ENCODE results near the gene UBN1.

The UBN1 gene

DNA sequence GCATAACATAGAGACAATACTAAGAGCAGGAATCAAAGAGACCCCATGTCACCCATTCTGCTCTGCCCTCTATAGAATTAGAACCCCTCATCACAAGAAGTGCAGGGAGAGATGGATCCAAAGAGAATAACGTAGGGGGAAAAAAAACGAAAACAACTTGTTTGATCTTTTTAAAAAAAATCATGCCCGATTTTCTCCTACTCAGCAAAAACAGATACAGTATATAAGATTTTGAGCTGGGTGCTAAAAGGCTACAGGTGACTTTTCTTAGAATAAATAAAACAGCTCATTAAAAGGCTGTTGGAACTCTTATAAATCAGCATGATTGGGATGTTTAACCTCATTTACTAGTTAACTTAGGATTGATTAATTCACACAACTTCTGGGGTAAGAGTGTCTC is 17.4 kb downstream of the UBN1 start:
- no peak for DNase-seq

- DNase-seq = no peak
Measured at GRCh38 chr16:4865231-4865860, 18.1 kb downstream of the UBN1 start.

DNA sequence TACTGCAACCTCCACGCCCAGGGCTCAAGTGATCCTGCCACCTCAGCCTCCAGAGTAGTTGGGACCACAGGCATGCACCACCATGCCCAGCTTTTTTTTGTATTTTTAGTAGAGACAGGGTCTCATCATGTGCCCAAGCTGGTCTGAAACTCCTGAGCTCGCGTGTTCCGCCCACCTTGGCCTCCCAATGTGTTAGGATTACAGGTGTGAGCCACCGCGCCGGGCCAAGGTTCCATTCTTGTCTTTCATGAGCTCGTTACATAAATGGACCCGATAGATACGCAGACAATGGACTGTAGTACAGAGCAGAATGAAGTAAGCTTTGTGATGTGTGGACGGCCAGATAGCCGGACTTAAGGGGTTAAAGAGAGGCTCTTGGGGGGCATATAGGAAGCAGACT is 19.3 kb downstream of the UBN1 start:
- DNase-seq = no peak

- DNase-seq = no peak
Measured at GRCh38 chr16:4868026-4868425, 20.7 kb downstream of the UBN1 start.

GRCh38 chr16:4868535-4868934 is 21.3 kb downstream of the UBN1 start:
- DNase-seq = no peak

DNA sequence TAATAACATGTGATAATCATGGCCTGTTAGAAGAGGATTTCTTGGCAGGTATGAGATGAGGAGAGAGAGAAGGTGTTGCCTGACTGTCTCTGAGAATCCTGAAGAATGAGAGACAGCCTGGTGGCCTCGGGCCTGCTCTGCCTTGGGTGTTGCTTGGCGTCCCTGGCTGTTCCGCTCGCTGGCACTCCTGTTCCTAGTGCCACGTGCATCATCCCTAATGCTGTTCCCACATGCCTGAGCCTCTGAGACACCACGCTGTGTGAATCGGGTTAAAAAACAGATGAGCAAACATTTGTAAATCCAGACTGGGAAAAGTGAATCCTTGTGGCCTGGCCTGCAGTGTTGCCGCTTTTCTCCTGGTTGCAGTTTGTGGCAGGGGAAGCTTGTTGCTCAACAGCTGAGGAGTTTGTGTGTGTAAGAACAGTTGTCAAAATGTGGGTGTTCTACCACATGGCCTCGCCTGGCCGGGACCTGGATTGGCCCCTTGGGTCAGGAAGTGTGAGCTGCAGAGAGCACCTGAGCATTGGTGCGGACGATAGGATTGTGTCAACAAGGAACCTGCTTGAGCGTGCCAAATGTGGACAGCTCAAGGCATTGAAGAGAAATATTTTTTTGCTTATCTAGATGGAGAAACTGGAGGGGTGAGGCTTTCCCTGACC is 22.0 kb downstream of the UBN1 start:
- DNase-seq = no peak

GRCh38 chr16:4870138-4870671 is 22.9 kb downstream of the UBN1 start:
- no peak for DNase-seq

- DNase-seq = no peak
Measured at GRCh38 chr16:4871071-4871470, 23.8 kb downstream of the UBN1 start.

DNA sequence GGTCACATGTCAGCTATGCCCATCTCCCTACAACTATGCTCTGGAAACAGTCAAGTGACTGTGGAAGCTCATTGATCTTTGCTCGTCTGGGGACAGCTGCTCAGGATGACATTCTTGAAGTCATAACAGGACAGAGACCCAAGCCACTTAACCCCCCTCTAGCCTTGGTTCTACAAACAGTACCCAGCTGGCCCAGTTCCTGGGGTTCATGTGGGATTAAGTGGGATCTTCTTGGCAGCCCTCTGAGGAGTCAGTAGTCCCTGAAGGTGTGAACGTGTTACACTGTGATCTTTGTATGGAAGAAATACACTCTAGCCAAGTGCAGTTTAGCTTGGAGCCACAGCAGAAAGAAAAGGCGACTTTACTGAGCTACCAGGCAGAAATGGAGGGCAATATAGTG is 25.8 kb downstream of the UBN1 start:
- DNase-seq = no peak

DNA sequence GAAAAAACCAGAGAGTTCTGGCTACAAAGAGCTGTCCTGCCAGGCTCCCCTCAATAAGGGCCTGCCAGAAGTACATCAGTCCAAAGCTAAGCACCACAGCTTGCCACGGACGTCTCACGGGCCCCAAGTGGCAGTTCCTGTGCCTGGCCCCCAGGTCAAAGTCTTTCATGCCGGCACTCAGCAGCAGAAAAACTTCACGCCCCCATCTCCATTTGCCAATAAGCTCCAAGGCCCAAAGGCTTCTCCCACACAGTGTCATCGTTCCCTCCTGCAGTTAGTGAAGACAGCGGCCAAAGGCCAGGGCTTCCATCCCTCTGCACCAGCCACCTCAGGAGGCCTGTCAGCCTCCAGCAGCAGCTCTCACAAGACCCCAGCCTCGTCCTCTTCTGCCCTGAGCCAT is 27.4 kb downstream of the UBN1 start:
- DNase-seq = no peak

DNA sequence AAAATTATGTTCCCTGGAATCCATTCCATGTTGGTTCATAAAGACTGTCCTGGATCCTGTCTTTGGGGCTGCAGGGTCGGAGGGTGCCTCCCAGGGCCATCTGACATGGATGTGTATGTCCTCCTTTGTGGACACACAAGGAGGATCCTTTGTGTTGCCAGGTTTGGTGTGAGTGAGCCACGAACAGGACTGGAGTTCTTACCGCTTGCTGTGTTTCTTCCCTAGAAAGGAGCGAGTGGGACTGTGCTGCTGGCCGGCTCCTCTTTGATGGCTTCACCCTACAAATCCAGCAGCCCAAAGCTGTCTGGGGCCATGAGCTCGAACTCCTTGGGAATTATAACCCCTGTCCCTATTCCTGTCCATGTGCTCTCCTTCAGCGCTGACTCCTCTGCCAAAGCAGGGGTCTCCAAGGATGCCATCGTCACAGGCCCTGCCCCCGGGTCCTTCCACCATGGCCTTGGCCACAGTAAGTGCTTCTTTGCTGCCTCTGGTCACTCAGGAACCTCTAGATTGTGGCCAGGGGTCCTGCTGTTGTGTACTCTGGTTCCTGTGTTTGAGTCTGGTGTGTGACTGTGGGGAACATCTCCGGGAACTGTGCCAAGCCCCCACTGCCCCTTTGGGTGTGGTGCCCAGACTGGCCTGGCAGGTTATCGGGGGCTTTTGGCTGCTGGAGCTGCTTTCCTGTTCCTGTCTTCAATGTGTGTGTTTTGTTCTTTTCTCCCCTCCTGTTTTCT is 29.5 kb downstream of the UBN1 start:
- no peak for DNase-seq

GRCh38 chr16:4877380-4877685 is 30.1 kb downstream of the UBN1 start:
- DNase-seq = no peak

DNA sequence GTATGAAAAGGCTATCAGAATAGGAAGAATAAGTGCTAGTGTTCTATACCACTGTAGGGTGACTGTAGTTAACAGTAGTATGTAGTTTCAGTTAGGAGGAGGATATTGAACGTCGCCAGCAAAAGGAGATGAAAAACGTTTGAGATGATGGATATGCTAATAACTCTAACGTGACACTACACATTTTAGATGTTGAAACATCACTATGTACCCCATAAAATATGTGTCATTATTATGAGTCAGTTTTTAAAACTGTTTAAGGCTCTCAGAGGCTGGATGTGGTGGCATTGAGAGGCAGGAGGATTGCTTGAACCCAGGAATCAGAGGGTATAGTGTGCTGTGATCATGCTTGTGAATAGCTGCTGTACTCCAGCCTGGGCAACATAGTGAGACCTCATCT is 31.8 kb downstream of the UBN1 start:
- DNase-seq = no peak

DNA sequence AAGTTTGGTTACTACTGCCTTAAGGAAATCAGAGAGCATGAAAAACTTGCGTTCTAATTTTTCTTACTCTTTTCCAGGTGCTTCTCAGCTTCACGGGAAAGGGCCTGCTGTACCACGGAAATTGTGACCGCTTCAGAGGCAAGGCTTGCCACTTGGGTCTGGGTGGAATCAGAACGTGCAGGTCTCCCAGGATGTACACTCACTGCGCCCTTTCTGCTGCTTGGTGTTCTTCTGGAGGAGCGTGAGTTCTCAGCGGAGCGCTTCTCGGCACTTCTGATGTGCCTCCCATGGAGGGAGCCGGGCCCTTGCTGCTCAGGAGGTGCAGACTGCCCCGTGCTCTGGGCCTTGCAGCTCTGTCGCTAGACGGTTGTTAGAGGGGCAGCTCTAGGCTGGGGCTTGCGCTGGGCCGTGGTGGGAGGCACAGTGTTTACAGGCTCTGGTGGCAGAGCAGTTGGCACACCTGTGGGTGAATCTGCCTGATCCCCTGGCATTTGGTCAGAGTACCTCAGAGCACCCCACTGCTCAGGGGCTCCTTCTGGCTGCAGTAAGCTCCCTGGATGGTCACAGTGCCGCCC is 32.8 kb downstream of the UBN1 start:
- no peak for DNase-seq

- no peak for DNase-seq
Measured at GRCh38 chr16:4882000-4882632, 34.8 kb downstream of the UBN1 start.

DNA sequence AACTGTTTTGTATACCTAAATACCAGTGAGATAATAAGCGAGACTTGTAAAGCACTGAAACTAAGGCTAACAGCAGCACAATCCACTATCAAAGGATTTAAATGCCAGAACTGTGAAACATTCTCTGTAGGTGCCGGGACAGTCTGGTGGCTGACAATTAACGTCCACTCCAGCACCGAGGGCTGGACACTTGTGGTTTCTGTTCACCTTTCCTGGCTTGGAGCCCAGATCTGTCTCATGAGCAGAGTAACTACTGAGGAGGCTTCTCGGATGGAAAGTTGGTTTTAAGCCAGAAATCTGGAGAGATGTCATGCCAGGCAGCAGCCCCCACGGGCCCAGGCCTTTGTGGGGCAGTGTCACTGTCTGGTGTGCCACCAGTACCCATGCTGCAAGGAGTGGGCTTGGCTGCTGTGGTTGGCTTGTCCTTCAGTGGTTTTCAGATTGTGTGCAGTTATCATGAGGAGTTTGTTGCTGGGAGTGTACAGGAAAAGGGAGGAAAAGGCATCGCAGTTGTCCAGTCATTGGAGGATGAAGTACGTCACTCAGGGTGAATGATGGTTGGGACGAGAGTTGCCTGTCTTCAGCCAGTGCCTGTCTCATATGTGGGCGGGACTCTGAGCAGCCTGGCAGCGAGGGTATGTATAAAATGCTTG is 35.5 kb downstream of the UBN1 start:
- DNase-seq = no peak

DNA sequence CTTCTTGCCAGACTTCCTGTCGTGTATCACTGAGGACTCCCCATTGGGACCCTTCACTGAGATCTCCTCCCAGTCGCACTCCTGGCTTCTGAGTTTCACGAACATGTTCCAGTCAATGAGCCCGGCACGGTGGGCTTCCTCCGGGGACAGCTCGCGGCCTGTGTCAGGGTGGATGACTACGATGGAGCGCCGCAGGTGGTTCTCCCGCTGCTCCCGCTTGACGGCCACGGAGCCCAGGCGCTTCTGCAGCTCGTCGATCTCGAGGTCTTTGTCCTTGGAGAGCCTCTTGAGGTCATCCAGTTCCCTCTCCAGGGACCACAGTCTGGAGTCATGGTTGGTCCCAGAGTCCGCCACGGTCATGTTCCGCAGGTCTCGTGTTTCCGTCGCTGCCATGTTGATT is 36.2 kb downstream of the UBN1 start:
- DNase-seq = no peak

DNA sequence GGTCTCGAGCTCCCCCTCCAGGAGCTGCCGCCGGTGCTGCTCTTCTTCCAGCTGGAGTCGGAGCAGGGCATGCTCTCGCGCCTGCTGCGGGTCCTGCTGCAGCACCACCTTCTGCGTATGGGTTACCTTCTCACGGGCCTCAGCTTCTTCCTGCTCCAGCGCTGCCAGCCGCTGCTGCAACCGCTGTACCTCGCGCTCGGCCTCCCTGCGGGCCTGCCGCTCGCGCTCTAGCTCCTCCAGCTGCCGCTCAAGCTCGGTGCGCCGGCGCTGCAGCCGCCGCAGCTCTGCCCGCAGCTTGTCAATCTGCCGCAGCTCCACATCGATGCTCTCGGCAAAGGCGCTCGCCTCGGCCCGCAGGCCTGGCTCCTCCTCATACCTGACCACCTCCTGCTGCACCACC is 36.9 kb downstream of the UBN1 start:
- DNase-seq = no peak

GRCh38 chr16:4884972-4885874 is 37.9 kb downstream of the UBN1 start:
- DNase-seq = no peak

DNA sequence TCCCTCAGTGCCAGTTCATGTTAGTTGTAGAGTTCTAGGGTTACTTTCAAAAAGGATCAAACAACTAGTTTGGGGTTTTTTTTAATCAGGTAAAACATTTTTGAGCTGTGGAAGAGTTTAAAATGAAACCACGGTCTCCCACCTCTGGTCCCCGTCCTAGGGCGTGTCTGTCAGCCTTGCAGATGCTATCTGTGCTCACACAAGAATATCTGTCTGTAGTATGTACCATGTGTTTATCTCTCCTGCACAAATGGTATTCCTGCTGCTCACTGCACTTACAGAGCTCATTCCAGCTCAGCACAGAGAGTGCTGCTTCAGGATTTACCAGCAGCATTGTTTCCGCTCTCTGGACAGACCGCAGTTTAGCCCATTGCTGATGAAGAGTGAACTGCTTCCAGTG is 38.9 kb downstream of the UBN1 start:
- no peak for DNase-seq

- no peak for DNase-seq
Measured at GRCh38 chr16:4888428-4889135, 41.3 kb downstream of the UBN1 start.

Measured in suppressor macrophage treated with lipopolysaccharide for 4 hours (primary cell).